Measurements from ENCODE around the gene SLC7A7. TPM values are rescaled to one million over a fixed set of nuclear protein-coding genes. Genes with fewer than 3 reads are reported as not detected.
A peak's percentile ranks its signal among the peaks of the same experiment; 100 is the strongest.

Gene SLC7A7
- total RNA-seq (2011; cell fraction: chromatin; rRNA removed; ENCODE audit: low replicate concordance): 0.69 and 0.76 TPM in 2 replicates
- 0.33 and 0.53 TPM in 2 replicates for total RNA-seq (2011; cell fraction: nucleolus; rRNA removed)
- 0.31 and 0.66 TPM in 2 replicates for total RNA-seq (2011; cell fraction: nucleoplasm; rRNA removed)
- total RNA-seq (2014; rRNA removed): 0.41 TPM in 1 of 2 replicates, not detected in the other
- total RNA-seq (2014; rRNA removed; fragmentation: Illumina TruSeq; extraction: Trizol): 0.07 TPM in 1 of 2 replicates, not detected in the other
- 0.11 and 0.14 TPM in 2 replicates for total RNA-seq (2015; rRNA removed; fragmentation: Illumina TruSeq; extraction: Trizol)
- 0.36 and 0.60 TPM in 2 replicates for total RNA-seq (2021)
- 0.38 and 0.45 TPM in 2 replicates for polyA plus RNA-seq (2011; rRNA removed)
- 0.27 TPM in 2 replicates for polyA plus RNA-seq (2011; cell fraction: cytosol; rRNA removed)
- 0.29 and 0.48 TPM in 2 replicates for polyA plus RNA-seq (2011; cell fraction: nucleus; rRNA removed)
- 0.20 and 0.80 TPM in 2 replicates for polyA plus RNA-seq (2012)
- polyA plus RNA-seq (2014; fragmentation: Illumina TruSeq; extraction: Trizol): 0.22 and 0.46 TPM in 2 replicates
- under 1 TPM; 0.24 to 0.32 TPM for polyA plus RNA-seq (2014; fragmentation: Nextera tagmentation; extraction: Ambion mirVana)
- polyA plus RNA-seq (2014; rRNA removed): 0.68 and 1.0 TPM in 2 replicates
- 0.27 and 0.39 TPM in 2 replicates for polyA minus RNA-seq (2011; rRNA and poly(A)+ RNA removed)
- polyA minus RNA-seq (2011; cell fraction: cytosol; rRNA and poly(A)+ RNA removed): not detected in 2 replicates
- polyA minus RNA-seq (2011; cell fraction: nucleus; rRNA and poly(A)+ RNA removed): not detected in 2 replicates
- percentile 17 among the genes with signal in this experiment for Bru-seq, nascent RNA
- percentile 17 among the genes with signal in this experiment for BruChase-seq, experiment 1, labeled RNA remaining after a 2-hour chase
- percentile 9 among the genes with signal in this experiment for BruChase-seq, experiment 2, labeled RNA remaining after a 6-hour chase
- long read RNA-seq, experiment 1, partial matches to known transcripts: 0 of 2 reads
- long read RNA-seq, experiment 1, other reads (novel, unspliced or antisense): 2 of 2 reads
- long read RNA-seq, experiment 2: 0 reads
- long read RNA-seq, experiment 3, partial matches to known transcripts: 0 of 1 reads
- long read RNA-seq, experiment 3, other reads (novel, unspliced or antisense): 1 of 1 reads

DNA sequence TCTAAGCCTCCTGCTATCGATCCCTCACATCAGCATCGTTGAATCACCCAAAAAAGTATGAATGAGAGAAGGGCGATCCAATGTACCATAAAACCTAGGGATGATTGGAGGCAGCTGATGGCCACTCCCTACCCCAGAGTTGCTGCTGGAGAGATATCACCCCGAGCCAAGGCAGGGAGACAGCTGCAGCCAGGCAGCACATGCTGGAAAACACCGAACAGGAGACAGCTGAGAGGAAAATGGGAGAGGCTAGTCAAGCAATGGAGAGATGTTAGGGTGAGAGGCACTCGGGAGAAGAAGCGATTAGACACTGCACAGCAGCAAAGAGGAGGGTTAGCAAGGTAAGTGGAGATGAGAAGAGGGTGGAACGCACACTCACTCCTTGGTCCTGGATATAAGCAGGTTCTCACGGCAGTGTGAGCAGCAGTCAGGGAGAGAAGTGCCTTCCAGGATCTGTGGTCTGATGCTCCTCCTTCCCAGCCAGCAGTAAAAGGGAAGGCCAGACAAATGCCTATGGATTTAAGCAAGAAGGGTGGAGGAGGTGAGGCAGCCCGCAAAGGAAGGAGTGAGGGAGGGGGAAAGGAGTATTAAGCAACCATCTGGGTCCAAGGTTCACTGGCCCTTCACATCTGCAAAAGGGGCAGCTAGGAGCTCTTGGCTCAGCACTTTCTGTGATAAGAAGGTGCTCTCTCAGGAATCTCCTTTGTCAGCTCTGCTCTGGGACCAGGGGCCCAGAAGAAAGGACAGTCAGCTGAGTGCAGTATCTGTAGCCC is at the start of gene SLC7A7:
Gene SLC7A7, minus strand, starts transcription at position 495 of the 773 bp plus-strand sequence. CDS start 2,037 bp downstream, outside the sequence.
- peak; percentile 62 for FAIRE-seq
- BruUV-seq (replicated peaks): no TSS peak
- Histone ChIP-seq H3K9me1 (ENCODE audit: control insufficient read depth, insufficient read depth, low read length) (no peaks in the 10 kb centered on the region), H3K4me3 (no peak within 1 kb of the TSS), H3K36me3 (ENCODE audit: control insufficient read depth, insufficient read depth, low read length) (no peaks in the 10 kb centered on the region), H4K20me1 (replicated peaks; ENCODE audit: control insufficient read depth, insufficient read depth, low read length) (no peaks in the 10 kb centered on the region), H3K4me2 (ENCODE audit: insufficient read depth, low read length) (peak within 1 kb of the TSS; percentile 25; the same call in 1 of the 2 replicates), H3K79me2 (ENCODE audit: control insufficient read depth, insufficient read depth, low read length) (no peaks in the 10 kb centered on the region), H3K9ac (ENCODE audit: insufficient read depth in 1 of 2, low read depth in 2 of 2, low read length in 2 of 2) (peak within 1 kb of the TSS in 1 of 2 experiments; percentile 72; a peak in 1 of 4 replicates), H3K27me3 (ENCODE audit: control insufficient read depth in 2 of 2, insufficient read depth in 2 of 2, low read length in 2 of 2) (peaks cover 7 to 32% of the 10 kb centered on the region in 2 experiments; a peak in 4 of 5 replicates), H3K27ac (ENCODE audit: extremely low read depth, low read depth, low read length) (no peak within 1 kb of the TSS), H3K9me3 (replicated peaks; ENCODE audit: control insufficient read depth, insufficient read depth, low read depth, low read length) (no peaks in the 10 kb centered on the region), H3K4me1 (replicated peaks in 1 of 2; ENCODE audit: control insufficient read depth in 2 of 2, insufficient read depth in 2 of 2, low read length in 2 of 2) (peaks cover 3 to 5% of the 10 kb centered on the region in 2 experiments; a peak in 3 of 5 replicates), H2AFZ (ENCODE audit: low read depth, low read length) (peak within 1 kb of the TSS; percentile 41; the same call in 1 of the 2 replicates)
- no peak for DNase-seq (ENCODE audit: extremely low read depth in 1 of 4, low spot score in 3 of 4)
- intact Hi-C loops (cut with micrococcal nuclease): no loop called here
- ATAC-seq: peak; percentile 19
- CTCF ChIA-PET (ENCODE audit: low intra/inter-chr PET ratio): no interaction called here
- 6% methylated on average over 10 of the region's 10 CpGs for WGBS (ENCODE audit: insufficient coverage, low coverage, missing lambda C conversion rate)
- POLR2A ChIA-PET: interaction anchor here (0.7 kb wide), 1 partner anchor 83 kb away, joined by 3 read pairs; no protein-coding TSS in a partner anchor
- TF ChIP-seq CEBPB (tag; IDR thresholded peaks at IDR 0.05): peak; percentile 47
- TF ChIP-seq FOXP1 (CRISPR knock-in tag; IDR thresholded peaks at IDR 0.05): no peak
- no peak for TF ChIP-seq MAFK (IDR thresholded peaks at IDR 0.05; ENCODE audit: low read length)
- TF ChIP-seq CEBPG (CRISPR knock-in tag; IDR thresholded peaks at IDR 0.05): no peak
- 0 out of 4 replicates have a peak, but pooled peaks have one; percentile 23 to 47 for TF ChIP-seq CEBPG (tag; conservative IDR thresholded peaks at IDR 0.05 in 1 of 2, IDR thresholded peaks at IDR 0.05 in 1 of 2)
- in situ Hi-C loops (cut with MboI): no loop called here
